SK-N-MC (cell line): ENCODE data around the gene SLC12A5.

Experiments
- DNase-seq: peaks from one replicate; pipeline ENCODE4 v3.0.0-alpha.2; 2011; ENCODE audit warnings: low read depth, low spot score
- H3K27ac ChIP-seq: fragments of 200-600 bp; sonication (generic); 2 replicates; pipeline ENCODE4 v1.5.1; 2016; ENCODE audit warnings: mixed run types
- H3K36me3 ChIP-seq: fragments of 200-600 bp; sonication (generic); 2 replicates; pipeline ENCODE4 v1.6.1; 2017; ENCODE audit warnings: antibody characterized with exemption, low read length, mixed read lengths; ENCODE audit not compliant: insufficient read depth
- H3K4me3 ChIP-seq: fragments of 200-600 bp; sonication (generic); 2 replicates; pipeline ENCODE4 v1.5.1; 2016
- H3K9ac ChIP-seq: fragments of 200-600 bp; sonication (generic); 2 replicates; pipeline ENCODE4 v1.8.0; 2017; ENCODE audit warnings: mixed run types, mixed read lengths; ENCODE audit not compliant: insufficient read length
- H3K9me3 ChIP-seq: fragments of 200-600 bp; sonication (generic); 2 replicates; pipeline ENCODE4 v1.6.1; 2017; ENCODE audit warnings: low read depth, mild to moderate bottlenecking, antibody characterized with exemption, low read length, moderate library complexity, mixed read lengths
- EZH2 ChIP-seq: fragments of 200-600 bp; sonication (generic); IDR thresholded peaks from one replicate; pipeline ENCODE4 v1.6.1; 2017; ENCODE audit warnings: antibody characterized with exemption
- FOXP2 ChIP-seq: optimal IDR thresholded peaks from 2 replicates; pipeline ENCODE3; 2011; ENCODE audit warnings: mild to moderate bottlenecking, moderate library complexity; ENCODE audit not compliant: insufficient read depth; ENCODE audit errors: extremely low read length, control extremely low read depth
- POLR2AphosphoS5 ChIP-seq: IDR thresholded peaks from 2 replicates; pipeline ENCODE4 v1.6.1; 2012; ENCODE audit warnings: mild to moderate bottlenecking, low read depth, low read length, borderline replicate concordance

The SLC12A5 gene

DNA sequence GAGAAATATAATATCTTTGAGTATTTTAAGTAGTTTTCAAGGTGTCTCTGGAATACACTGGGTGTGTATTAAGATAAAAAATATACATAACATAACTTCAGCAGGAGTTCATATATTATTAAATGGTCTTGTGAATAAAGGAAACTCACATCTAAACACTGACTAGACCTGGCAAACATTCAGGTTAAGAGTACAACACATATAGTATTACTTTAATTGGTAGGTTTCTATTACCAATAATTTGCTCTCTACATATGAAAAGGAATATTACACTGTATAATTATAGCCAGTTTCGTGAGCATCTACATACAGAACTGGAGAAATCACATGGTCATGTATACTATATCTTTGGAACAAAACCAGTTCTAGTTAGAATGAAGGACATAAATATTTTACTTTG lies 52.1 kb downstream of the SLC12A5 start:
- TF ChIP-seq POLR2AphosphoS5, result no peak
- TF ChIP-seq EZH2, result no peak
- TF ChIP-seq FOXP2, result no peak
- peaks cover 20% of the 10 kb centered on the region for H3K36me3 ChIP-seq
- no peak overlapping the region for H3K9ac ChIP-seq
- H3K4me3 ChIP-seq, result no peak overlapping the region
- H3K27ac ChIP-seq, result no peak overlapping the region
- no peaks in the 10 kb centered on the region for H3K9me3 ChIP-seq
- no peak for DNase-seq

DNA sequence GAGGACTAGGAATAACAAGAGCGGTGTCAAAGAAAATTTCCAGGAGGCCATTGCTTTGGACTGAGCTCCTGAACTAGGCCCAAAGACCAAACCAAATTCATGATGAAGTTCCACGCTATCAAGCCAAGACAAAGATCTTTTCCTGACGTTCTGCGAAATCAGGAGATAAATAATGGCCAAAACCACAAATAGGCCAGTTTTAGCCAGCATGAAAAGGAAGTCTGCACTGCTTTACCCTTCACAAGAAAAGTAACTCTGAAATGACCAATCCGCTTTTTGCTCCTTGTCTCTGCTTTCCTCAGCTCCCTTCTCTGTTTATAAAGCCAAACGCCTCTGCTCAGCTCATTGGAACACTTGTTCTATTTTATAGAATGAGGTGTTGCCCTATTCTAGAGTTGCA lies 54.1 kb downstream of the SLC12A5 start:
- H3K9me3 ChIP-seq, result no peaks in the 10 kb centered on the region
- H3K9ac ChIP-seq, result no peak overlapping the region
- peaks cover 14% of the 10 kb centered on the region for H3K36me3 ChIP-seq
- DNase-seq, result no peak
- no peak overlapping the region for H3K4me3 ChIP-seq
- TF ChIP-seq FOXP2 (no peak), POLR2AphosphoS5 (no peak), EZH2 (no peak)
- no peak overlapping the region for H3K27ac ChIP-seq

DNA sequence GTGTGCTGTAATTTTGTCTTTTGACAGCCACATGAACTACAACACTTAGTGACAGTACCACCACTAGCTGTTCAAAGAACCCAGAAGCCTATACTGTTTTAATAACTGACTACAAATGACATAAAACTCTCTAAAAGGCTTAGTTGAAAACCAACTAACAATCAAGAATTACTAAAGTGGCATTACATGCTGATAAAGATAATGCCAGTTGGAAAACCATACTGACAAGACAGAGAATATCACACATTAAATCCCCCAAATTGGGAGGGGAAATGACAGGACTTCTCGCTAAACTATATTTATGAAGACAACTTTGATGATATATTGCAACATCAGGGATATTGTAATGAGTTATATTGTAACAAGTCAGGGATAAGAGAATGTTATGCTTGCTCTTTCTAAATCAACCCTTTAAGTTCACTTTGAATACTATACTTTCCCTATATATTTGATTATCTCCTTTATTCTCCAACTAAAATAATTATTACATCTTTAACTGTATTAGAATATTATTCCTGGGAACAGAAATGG lies 54.6 kb downstream of the SLC12A5 start:
- H3K9ac ChIP-seq, result no peak overlapping the region
- peaks cover 9% of the 10 kb centered on the region for H3K36me3 ChIP-seq
- no peak overlapping the region for H3K27ac ChIP-seq
- no peak for DNase-seq
- TF ChIP-seq FOXP2 (no peak), POLR2AphosphoS5 (no peak), EZH2 (no peak)
- H3K4me3 ChIP-seq, result no peak overlapping the region
- H3K9me3 ChIP-seq, result no peaks in the 10 kb centered on the region

DNA sequence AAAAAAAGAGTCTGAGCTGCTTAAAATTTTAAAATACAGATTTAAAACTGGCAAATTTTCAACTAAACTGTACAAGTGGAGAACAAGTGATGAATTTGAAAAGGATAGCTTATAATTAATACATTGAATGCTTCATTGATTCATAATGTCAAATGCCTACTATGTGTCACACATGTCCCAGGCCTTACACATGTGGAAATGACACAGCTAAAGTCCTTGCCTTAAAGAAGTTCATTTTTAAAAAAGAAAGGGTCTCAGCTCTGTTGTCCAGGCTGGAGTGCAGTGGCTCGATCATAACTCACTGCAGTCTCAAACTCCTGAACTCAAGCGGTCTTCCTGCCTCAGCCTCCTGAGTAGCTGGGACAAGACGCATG lies 55.8 kb downstream of the SLC12A5 start:
- DNase-seq, result no peak
- Histone ChIP-seq H3K9ac (no peak overlapping the region), H3K4me3 (no peak overlapping the region), H3K36me3 (no peaks in the 10 kb centered on the region; the same call in 1 of the 2 replicates), H3K27ac (no peak overlapping the region), H3K9me3 (no peaks in the 10 kb centered on the region)
- TF ChIP-seq POLR2AphosphoS5, result no peak
- TF ChIP-seq EZH2, result no peak
- no peak for TF ChIP-seq FOXP2

DNA sequence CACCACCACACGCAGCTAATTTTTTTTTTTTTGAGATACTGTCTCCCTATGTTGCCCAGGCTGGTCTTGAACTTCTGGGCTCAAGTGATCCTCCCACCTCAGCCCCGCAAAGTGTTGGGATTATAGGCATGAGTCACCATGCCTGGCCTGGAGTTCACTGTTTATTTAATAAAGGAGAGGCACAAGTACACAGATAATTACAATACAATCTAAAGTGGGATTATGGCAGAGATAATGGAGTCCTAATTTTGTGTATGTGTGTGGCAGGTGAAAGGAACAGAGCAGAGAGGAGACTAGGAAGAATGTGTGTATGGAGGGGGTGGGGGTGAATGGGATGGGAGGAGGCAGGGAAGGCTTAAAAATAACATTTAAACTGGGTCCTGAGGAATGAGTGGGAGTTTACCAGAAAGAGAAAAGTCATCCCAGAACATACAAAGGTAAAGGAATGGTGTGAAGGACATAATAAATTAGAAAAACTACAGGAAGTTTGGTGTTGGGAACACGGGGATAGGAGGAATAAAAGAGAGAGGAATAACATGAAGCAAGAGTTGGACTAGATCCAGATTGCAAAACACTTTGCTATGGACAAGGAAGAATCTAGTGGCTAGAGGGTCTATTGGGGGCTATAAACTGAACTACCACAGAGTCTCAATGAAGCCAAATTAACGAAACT lies 56.3 kb downstream of the SLC12A5 start:
- Histone ChIP-seq H3K9me3 (no peaks in the 10 kb centered on the region), H3K9ac (no peak overlapping the region), H3K4me3 (peak overlapping the region; percentile 34; the same call in 1 of the 2 replicates), H3K27ac (no peak overlapping the region), H3K36me3 (no peaks in the 10 kb centered on the region; the same call in 1 of the 2 replicates)
- TF ChIP-seq POLR2AphosphoS5 (no peak), EZH2 (no peak), FOXP2 (no peak)
- no peak for DNase-seq

DNA sequence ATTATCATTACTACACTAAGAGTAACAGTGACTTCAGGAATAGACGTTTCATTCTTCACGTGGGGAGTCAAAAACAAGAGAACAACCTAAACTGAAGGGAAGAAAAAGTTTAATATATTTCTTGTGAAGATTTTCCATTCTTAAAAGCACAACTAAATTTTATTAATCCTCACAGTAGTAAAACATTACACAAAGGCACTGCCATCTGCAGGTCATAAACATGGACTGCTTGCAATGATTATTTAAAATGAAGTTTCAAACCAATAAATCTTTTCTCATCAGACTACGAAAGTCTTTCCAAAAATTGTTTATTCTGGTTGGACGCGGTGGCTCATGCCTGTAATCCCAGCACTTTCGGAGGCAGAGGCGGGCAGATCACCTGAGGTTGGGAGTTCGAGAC lies 58.1 kb downstream of the SLC12A5 start:
- Histone ChIP-seq H3K9me3 (no peaks in the 10 kb centered on the region), H3K36me3 (no peaks in the 10 kb centered on the region; the same call in 1 of the 2 replicates), H3K9ac (no peak overlapping the region), H3K27ac (no peak overlapping the region), H3K4me3 (peak overlapping the region; percentile 25; the same call in 1 of the 2 replicates)
- no peak for DNase-seq
- TF ChIP-seq FOXP2 (no peak), POLR2AphosphoS5 (no peak)

DNA sequence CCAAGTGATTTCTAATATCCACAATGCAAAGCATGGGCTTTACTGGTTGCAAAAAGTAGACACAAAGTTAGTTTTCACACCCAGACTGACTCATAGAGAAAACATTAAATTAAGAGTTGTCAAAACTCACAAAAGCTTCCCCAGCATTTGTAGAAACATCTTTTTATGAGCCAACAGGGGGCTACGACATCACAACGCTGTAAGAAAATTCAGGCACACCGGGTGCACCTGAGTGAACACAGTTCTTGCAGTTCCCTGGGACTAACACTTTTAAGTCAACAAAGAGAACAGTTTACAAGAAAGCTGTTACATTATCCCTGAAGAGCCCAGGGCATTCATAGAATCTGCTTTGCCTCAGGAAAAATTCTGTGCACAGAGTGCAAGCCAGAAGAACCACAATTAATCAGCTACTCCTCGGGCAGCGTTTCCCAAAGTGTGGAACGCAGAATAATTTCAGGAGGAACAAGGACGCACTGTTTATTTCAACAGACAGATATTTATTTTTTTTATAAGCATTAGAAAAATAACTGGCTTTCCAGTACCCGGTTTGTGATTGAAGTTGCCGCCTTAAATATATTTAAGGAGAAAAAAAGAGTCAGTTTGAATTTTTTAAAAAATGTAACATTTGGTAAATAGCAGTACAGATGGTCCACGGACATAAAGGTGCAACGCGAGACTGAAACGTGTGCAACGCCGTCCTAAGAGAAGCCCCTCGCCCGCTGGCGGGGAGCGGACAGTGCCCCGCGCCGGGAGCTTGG lies 59.6 kb downstream of the SLC12A5 start:
- Histone ChIP-seq H3K4me3 (peak overlapping the region; percentile 98), H3K9me3 (no peaks in the 10 kb centered on the region), H3K36me3 (no peaks in the 10 kb centered on the region; the same call in 1 of the 2 replicates), H3K9ac (peak overlapping the region; percentile 98), H3K27ac (peak overlapping the region; percentile 54; the same call in 1 of the 2 replicates)
- TF ChIP-seq POLR2AphosphoS5, result 0 out of 2 replicates have a peak, but pooled peaks have one; percentile 5
- no peak for TF ChIP-seq FOXP2
- no peak for DNase-seq

DNA sequence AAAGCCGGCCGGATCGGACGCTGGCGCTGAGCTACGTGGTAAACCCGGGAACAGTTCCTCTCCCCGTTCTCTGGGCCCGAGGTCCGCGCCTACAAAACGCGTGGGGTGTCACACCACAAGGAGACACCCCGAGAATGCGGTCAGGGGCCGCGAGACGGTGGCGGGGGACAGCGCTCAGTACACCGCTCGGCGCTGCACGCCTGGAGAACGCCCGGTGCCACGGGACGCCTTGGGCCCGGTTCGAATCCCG lies 60.1 kb downstream of the SLC12A5 start:
- no peaks in the 10 kb centered on the region; the same call in 1 of the 2 replicates for H3K36me3 ChIP-seq
- peak overlapping the region; percentile 92; the same call in 1 of the 2 replicates for H3K27ac ChIP-seq
- peak overlapping the region; percentile 98 for H3K9ac ChIP-seq
- peak overlapping the region; percentile 98 for H3K4me3 ChIP-seq
- DNase-seq, result no peak
- no peak for TF ChIP-seq FOXP2
- TF ChIP-seq POLR2AphosphoS5, result no peak
- no peak for TF ChIP-seq EZH2
- H3K9me3 ChIP-seq, result no peaks in the 10 kb centered on the region
